ENCODE results near the gene EFNA1.

Gene EFNA1

DNA sequence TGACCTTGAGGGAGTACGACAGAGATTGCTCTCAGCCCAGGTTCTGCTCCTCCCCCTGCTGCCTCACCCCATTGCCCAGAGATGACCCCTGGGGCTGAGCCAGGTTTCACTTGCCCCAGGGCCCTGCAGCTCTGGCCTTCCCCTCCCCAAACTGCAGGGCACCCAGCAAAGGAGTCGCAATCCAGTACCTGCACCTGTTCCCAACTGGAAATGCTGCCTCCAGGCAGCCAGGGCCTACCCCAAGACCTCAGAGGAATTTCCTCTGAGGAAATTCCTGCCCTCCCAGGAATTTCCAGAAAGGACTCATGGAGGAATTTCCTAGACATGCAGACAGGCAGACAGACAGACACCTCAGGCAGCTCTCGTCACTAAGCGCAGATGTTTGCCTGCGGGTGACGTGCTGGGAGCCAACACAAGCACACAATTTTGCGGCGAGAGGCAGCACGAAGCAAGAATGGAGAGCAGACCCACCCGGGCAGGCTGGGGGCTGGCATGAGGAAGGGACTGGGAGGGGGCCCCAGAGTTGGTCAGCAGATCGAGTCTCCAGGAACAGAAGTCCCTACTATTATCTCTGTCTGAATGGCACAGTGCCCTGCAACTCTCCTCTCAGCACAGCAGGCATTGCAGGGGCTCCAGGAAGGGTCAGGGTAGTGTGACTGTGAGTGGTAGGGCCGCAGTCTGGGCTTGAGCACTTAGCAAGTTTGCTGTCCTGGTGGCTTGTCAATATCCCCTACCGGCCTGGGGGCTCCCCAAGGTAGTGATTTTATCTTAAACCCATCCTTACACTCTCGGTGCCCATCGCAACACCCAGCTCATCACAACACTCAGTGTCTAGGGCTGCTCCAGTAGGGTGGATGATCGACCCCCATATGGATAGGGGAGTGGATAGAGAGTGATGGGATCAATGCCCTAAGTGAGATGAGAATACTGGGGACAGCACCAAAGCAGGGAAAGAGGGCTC lies 2.9 kb upstream of the EFNA1 start:
- no peak for DNase-seq (ENCODE audit: low read depth)

DNA sequence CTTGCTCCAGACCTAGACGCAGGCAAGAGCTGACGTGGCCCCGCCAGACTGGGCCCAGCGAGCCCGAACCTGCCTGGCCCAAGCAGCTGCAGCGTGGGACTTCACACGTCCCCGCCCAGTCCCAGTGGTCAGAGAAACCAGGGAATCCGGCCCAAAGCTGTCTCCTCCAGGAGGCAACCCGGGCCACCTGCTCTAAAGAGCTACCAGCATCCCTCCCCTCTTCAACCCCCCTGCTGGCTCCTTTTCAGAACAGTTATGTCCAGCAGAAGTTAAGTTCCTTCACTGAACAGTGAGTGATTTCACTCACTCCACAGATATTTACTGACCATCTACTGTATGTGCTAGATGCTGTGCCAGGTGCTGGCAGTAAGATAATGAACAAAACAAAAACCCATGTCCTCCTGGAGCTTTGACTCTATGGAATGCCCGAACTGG lies 2.1 kb upstream of the EFNA1 start:
- no peak for DNase-seq (ENCODE audit: low read depth)

DNA sequence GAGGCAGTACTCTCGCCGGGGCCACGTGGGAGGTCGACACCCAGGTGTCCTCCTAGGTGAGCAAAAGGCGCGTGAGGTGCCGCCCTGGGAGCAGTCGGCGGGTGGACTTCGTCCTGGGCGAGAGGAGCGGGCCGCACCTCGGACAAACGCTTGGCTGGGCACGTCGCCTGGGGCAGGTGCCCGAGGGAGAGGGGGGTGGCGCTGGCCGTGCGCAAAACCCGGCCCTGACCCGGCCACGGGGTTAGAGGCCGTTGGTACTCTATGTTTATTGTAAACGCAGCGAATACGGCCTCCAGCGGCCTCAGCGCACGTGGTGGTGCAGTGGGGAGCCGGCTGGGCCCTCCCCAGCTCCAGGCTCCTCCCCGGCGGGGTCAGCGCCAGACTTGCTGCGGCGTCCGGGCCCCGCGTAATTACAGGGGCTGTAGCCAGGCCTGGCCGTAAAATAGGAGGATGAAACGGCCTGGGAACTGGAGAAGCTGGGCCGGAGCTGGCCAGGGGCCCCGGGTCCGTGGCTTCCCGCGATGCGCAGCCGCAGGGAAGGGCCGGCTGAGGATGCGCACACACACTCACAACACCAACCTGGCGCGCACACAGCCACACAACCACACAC lies 1.6 kb upstream of the EFNA1 start:
- no peak for DNase-seq (ENCODE audit: low read depth)

DNA sequence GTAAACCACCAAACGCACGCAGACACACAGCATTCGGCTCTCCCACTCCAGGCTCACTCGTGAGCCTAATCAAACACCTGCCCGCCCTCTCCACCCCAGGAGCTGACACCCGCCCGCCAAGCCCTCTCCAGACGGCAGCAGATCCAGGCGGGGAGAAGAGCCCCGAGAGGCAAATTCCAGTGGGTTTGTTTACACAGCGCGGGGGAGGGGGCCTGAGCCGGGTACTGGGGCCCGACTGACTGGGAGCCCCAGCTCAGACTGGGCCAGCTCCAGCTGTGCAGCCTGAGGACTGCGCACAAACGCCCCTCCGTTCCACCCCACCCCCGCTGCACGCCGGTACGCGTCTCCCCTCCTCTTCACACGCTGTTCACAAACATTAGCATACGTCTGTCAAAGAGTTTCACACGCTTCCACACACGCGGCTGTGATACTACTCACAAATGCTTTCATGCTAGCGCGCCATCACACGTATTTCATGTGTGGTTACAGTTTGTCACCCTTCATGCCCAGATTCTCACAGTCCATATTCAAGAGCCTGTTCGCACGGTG lies 1.0 kb upstream of the EFNA1 start:
- peak; percentile 11 for DNase-seq (ENCODE audit: low read depth)

DNA sequence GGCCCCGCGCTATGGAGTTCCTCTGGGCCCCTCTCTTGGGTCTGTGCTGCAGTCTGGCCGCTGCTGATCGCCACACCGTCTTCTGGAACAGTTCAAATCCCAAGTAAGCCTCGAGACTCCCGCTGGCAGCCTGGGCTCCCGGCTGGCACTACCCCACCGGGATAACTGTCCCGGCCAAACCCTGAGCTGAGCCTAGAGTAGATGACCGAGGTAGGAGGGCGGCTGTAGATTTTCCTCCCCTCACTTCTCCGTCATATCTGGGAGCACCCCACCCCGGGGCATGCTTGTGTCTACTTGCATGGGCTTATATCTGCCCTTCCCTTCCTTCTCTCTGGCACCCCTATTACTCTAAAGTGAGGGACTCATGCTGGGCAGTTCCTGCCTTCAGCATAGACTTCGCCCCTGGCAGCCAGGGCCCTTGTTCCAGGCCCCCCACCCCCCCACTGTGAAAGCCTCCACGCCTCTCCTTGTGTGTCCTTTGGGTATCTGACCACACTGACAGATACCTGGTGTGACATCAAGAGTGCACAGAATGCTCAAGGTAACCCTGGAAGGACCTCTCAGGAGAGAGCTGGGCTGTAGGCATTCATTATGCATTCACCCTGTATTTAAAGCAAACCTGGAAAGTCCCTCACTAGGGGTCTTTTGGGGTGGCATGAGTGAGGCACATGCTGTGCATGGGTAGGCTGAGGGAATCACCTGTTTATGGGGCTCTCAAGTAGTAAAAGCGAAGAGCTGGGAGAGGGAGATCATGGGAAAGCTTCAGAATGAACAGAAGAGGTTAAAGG lies 485 bp downstream of the EFNA1 start:
- no peak for DNase-seq (ENCODE audit: low read depth)

DNA sequence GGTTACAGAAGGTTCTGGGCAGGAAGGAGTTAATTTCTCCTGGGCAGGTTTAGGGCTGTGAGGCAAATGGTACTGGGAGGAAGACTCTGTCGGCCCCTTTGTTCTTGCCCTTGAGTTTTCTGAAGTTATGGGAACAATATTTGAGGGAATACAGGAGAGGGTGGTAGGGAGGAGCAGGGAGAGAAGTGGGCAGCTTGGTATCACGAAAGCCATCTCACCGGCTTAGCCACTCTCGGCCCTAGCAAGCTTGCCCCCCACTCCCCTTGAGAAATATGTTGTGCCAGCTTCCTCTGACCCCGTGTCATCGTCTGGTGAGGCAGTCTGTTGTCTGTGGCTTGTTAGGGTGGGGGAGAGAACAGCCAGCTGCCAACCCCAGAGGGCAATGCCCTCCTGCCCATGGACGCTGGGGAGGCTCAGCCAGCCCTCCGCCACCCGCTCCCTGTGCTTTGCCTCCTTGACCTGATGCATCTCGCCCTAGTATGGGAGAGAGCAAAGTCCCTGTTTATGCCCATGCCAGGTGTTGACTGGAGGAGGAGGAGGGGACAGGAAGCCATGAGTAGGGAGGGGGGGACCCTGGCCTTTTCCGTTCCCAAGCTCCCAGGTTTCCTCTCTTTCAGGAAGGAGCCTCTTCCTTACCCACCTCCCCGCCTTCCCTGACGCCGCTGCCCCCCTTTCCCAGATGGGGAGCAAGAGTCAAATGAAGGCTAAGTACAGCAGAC lies 1.2 kb downstream of the EFNA1 start:
- no peak for DNase-seq (ENCODE audit: low read depth)

DNA sequence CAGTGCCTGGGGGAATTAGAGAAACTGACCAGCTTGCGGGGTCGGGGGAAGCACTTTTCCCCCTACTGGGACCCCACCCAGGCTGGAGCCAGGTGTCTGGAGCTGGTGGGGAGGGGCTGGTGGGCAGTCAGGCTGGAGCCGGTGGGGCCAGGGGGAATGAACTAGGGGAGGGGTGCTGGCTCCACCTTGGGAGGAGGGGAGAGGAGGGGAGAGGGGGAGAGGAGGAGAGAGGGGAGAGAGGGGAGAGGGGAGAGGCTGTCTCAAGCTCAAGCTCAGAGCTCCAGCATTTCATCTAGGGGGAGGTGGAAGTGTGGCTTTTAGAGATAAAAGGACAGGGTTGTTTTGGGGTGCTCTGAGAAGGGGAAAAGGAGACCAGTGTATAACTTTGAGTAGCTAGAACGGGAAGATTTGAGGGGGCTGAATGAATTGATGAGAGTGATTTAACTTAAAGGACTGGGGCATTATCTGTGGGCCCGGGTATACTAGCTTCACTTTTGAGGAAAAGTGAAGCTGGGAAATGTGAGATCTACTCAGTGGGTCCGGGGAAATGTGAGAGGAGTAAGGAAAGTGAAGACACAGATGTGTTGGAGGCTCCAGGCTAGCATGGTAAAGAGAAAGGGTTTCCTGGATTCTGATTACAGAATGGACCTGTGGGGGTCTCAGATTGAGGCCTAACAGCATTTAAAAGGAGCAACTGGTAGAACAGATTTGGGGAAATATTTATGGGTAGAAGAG lies 2.8 kb downstream of the EFNA1 start:
- no peak for DNase-seq (ENCODE audit: low read depth)

DNA sequence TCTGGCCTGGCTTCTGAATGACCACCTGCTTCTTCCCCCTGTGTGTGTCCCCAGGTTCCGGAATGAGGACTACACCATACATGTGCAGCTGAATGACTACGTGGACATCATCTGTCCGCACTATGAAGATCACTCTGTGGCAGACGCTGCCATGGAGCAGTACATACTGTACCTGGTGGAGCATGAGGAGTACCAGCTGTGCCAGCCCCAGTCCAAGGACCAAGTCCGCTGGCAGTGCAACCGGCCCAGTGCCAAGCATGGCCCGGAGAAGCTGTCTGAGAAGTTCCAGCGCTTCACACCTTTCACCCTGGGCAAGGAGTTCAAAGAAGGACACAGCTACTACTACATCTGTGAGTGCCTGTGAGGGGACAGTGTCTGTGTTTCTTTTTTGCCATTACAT lies 3.6 kb downstream of the EFNA1 start:
- no peak for DNase-seq (ENCODE audit: low read depth)

DNA sequence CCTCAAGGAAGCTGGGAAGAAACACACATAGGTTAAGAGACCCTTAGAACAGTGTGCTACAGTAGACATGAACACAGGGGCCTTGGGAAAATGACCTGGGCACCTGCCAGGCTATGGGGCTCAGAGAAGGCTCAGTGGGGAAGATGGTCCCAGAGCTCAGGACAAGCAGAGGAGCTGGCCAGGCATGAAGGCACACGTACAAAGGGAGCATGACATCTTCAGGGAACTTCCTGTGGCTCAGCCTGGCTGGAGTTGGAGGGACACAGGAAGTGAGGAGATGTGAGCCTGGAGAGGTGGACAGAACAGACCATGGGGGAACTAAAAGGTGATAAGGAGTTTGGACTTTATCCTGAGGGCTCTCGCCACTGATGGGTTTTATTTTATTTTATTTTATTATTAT lies 4.2 kb downstream of the EFNA1 start:
- no peak for DNase-seq (ENCODE audit: low read depth)

DNA sequence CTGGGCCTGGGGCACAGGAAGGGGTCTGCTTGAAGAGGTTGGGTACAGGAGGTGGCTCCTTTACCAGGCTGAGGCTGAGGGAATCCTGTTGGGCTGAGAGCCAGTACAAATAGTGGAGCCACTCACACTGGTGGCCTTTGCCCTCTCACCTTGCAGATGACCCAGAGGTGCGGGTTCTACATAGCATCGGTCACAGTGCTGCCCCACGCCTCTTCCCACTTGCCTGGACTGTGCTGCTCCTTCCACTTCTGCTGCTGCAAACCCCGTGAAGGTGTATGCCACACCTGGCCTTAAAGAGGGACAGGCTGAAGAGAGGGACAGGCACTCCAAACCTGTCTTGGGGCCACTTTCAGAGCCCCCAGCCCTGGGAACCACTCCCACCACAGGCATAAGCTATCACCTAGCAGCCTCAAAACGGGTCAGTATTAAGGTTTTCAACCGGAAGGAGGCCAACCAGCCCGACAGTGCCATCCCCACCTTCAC lies 6.2 kb downstream of the EFNA1 start:
- no peak for DNase-seq (ENCODE audit: low read depth)

DNA sequence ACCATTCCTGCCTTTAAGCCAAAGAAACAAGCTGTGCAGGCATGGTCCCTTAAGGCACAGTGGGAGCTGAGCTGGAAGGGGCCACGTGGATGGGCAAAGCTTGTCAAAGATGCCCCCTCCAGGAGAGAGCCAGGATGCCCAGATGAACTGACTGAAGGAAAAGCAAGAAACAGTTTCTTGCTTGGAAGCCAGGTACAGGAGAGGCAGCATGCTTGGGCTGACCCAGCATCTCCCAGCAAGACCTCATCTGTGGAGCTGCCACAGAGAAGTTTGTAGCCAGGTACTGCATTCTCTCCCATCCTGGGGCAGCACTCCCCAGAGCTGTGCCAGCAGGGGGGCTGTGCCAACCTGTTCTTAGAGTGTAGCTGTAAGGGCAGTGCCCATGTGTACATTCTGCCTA lies 6.6 kb downstream of the EFNA1 start:
- no peak for DNase-seq (ENCODE audit: low read depth)

DNA sequence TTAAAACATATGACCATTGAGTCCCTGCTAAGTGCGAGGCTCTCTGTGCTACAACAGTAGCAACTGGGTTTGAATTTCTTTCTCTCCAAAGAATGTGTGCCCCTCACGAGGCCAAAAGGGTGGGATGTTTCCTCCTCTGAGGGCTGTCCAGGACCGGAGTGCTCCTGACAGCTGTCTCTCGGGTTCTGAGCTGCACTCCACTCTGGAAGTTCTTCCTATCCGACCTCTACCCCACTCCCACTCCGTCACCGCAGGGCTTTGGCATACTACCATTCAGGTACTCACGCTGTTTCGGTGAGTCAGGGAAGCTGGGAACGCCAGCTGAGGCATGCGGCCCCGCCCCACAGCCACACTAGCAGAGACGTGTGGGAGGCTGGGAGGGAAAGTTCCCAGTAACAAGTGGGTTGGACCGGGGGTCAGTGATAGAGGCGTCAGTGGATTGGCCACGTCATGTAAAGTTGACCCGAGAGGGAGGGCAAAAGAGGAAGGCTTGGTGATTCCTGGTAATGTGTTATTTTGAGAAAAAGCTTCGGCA lies 7.3 kb downstream of the EFNA1 start:
- peak; percentile 59 for DNase-seq (ENCODE audit: low read depth)

DNA sequence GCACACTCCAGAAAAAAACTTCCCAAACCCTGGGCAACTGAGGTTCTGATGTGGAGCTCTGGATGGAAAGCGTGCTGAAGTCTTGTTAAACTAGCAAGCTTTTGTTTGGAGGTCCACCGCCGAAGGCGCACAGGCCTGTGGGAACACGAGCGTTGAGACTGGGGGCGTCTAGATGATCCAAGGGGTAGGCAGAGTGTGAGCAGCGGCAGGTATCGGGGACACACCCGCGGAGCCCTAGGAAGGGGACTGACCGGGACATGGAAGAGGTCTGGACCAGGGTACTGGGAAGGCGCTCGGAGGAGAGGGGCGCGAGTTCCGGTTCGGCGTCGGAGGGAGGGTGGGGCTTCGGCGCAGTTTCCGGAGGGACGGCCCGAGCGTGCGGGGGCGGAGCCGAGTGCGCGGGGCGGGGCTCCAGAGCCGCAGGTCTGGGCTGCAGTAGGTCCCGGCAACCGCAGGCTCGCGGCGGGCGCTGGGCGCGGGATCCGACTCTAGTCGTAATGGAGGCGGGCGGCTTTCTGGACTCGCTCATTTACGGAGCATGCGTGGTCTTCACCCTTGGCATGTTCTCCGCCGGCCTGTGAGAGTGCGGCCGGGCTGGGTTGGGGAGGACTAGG lies 7.8 kb downstream of the EFNA1 start, which contains the start of gene SLC50A1:
Gene SLC50A1, plus strand, starts transcription at position 438 of the 614 bp plus-strand sequence. Its CDS starts 60 bp downstream, at position 498.
- DNase-seq (ENCODE audit: low read depth): peak; percentile 89

DNA sequence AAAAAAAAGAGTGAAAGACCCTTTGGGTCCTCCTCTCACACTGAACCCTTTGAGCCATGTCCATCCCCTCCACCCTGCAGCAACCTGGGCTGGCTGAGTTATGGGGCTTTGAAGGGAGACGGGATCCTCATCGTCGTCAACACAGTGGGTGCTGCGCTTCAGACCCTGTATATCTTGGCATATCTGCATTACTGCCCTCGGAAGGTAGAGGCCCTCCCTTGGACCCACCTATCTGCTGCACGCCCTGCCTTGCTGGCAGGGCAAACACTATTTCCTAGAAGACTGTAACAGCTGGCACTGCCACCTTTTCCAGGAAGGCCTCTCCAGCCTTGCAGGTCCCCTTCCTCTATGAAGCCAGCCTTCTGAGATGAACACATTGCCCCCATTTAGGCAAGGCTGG lies 9.1 kb downstream of the EFNA1 start:
- DNase-seq (ENCODE audit: low read depth): no peak

DNA sequence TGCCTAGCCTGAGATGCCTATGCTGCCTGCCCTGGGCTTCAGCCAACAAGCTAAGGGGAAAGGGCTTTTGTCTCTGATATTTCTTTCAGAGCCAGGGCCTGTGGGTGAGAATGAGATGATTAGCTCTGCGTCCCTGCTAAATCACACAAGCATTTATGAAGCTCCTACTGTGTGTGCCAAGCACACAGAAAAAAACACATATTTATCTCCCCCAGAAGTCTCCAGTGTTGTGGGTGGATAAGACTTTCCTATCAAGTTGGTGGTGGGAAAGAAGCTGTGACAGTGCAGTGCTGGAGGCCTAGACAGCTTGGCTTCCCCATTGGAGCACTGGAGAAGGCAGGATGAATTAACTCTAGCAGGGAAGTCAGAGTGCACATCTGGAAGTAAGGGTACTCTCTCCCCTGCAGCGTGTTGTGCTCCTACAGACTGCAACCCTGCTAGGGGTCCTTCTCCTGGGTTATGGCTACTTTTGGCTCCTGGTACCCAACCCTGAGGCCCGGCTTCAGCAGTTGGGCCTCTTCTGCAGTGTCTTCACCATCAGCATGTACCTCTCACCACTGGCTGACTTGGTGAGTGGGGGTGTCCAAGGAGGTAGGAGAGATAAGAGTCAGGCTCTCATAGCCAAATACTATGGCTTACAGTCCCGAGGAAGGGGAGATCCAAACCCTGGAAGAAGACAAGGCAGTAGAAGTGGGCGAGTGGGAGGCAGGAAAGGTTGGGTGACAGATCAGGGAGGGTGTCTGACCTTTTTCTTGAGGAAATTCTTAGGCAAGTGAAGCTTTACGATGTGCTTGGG lies 9.7 kb downstream of the EFNA1 start:
- no peak for DNase-seq (ENCODE audit: low read depth)

DNA sequence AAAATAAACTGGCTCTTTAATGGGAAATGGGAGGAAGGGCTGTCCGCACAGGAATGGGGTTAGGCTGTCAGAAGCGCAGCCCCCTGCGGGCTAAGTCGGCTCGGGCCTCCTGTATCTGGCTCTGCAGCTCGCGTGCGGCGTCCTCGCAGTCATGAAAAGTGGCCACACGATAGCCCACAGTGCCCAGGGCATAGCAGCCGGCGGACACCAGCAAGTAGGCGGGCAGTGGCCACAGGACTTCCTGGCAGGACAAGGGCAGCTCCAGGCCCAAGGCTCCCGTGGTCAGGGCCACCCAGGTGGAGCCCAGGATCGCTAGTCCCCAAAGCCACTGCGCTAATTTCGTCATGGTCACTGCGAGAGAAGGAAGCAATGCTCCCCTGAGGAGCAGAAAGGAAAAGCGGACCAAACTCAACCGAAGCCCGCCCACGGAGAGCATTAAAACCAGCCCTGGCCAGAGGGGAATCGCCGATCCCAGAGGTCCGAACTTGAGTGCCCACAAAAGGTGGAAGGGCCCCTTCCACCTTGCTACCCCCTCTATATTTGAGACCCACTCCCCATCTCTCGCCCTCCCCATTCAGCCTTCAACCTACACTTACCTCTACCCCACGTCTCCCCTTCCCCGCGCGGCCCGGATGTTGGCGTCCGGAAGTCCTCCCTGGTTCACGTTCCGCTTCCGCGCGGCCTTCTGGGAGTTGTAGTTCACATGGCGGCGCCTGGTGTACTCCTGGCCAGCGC lies 12.4 kb downstream of the EFNA1 start, which contains the start of gene DPM3:
Gene DPM3, minus strand, starts transcription at position 637 of the 735 bp plus-strand sequence. Its CDS starts 291 bp downstream, at position 346.
- DNase-seq (ENCODE audit: low read depth): peak; percentile 82

DNA sequence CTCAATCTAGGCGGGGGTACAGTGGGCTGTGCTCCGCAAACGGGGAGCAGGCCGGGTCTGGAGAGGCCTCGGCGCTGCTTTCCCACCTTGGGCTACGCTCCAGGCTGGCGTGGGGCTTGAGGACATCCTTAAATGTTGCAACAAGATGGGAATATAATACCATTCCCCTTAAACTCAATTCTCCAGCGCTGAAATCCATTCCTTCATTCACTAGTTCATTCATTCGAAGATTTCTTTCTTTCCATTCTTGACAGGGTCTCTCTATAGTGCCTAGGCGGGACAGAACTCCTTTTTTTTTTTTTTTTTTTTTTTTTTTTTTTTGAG lies 12.9 kb downstream of the EFNA1 start:
- no peak for DNase-seq (ENCODE audit: low read depth)

DNA sequence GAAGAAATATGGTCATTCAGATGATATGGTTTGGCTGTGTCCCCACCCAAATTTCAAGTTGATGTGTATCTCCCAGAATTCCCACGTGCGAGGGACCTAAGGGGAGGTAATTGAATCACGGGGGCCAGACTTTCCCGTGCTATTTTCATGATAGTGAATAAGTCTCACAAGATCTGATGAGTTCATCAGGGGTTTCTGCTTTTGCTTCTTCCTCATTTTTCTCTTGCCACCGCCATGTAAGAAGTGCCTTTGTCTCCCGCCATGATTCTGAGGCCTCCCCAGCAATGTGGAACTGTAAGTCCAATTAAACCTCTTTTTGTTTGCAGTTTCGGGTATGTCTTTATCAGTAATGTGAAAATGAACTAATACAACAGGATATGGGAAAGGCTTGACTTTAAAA lies 14.1 kb downstream of the EFNA1 start:
- DNase-seq (ENCODE audit: low read depth): no peak

All from stimulated activated CD8-positive, alpha-beta memory T cell treated with anti-CD3 and anti-CD28 coated beads, Interleukin-4, amount 100 ng/mL, for 24 hours (primary cell).